ENCODE data around the gene MYO16. TPM values are rescaled to one million over a fixed set of nuclear protein-coding genes. Genes with fewer than 3 reads are reported as not detected.

Gene MYO16
- total RNA-seq, 1 experiment from 2014 or later: not detected

- H3K4me2 ChIP-seq (ENCODE audit: insufficient read depth, insufficient read length, low read length): no peak overlapping the region
- peaks cover 6% of the 10 kb centered on the region for H3K27me3 Mint-ChIP-seq (ENCODE audit: low read depth)
- no peak overlapping the region for H2BK15ac ChIP-seq (ENCODE audit: low read depth, low read length)
- no peak overlapping the region for H2BK5ac ChIP-seq (ENCODE audit: insufficient read length, low read length)
- no peak overlapping the region for H4K8ac ChIP-seq (replicated peaks; ENCODE audit: insufficient read length, low read depth, low read length)
- peaks cover 0 to 6% of the 10 kb centered on the region in 2 experiments; a peak in 4 of 5 replicates for H3K9me3 Mint-ChIP-seq
- H3K4me3 Mint-ChIP-seq: no peak overlapping the region
- no peak overlapping the region for H3K23ac ChIP-seq (ENCODE audit: insufficient read length, low read depth, low read length)
- no peak for TF ChIP-seq CTCF (conservative IDR thresholded peaks at IDR 0.05)
- H3K36me3 Mint-ChIP-seq (ENCODE audit: insufficient read depth in 1 of 3, low read depth in 3 of 3): no peaks in the 10 kb centered on the region; a peak in 3 of 7 replicates
- H3K27ac ChIP-seq (ENCODE audit: insufficient read length, low read depth, low read length): no peak overlapping the region
- H3K9ac ChIP-seq (ENCODE audit: extremely low read depth, insufficient read length, low read length): no peak overlapping the region
- H3K18ac ChIP-seq (ENCODE audit: insufficient read length, low read depth, low read length): no peak overlapping the region
- no peak overlapping the region for H2AK5ac ChIP-seq (ENCODE audit: insufficient read length, low read length)
- H3K4me1 Mint-ChIP-seq: peaks cover 0 to 7% of the 10 kb centered on the region in 2 experiments; a peak in 2 of 4 replicates
- H2BK12ac ChIP-seq (ENCODE audit: insufficient read length, low read depth, low read length): no peak overlapping the region
- H3K79me1 ChIP-seq (ENCODE audit: insufficient read depth, low read depth, low read length, poor library complexity, severe bottlenecking): no peaks in the 10 kb centered on the region
- H3K56ac ChIP-seq (ENCODE audit: insufficient read length, low read depth, low read length): no peak overlapping the region
- no peaks in the 10 kb centered on the region for H3K23me2 ChIP-seq (ENCODE audit: insufficient read length, low read depth, low read length, poor library complexity, severe bottlenecking)
- no peak overlapping the region for H4K91ac ChIP-seq (ENCODE audit: insufficient read length, low read depth, low read length)
- no peak overlapping the region for H3T11ph ChIP-seq (ENCODE audit: low read length)
- no peak overlapping the region for H4K5ac ChIP-seq (ENCODE audit: insufficient read length, low read depth, low read length)
- no peaks in the 10 kb centered on the region for H3K4me1 ChIP-seq (ENCODE audit: insufficient read depth, low read length)
- H2AFZ ChIP-seq (ENCODE audit: low read length): no peak overlapping the region
- no peak overlapping the region for H2BK120ac ChIP-seq (ENCODE audit: low read depth, low read length, poor library complexity, severe bottlenecking)
- H3K14ac ChIP-seq (ENCODE audit: insufficient read depth, low read length): no peak overlapping the region
- H2BK20ac ChIP-seq (ENCODE audit: low read depth, low read length, poor library complexity, severe bottlenecking): no peak overlapping the region
- WGBS (ENCODE audit: extremely low coverage, insufficient read length, low lambda C conversion rate): no CpG with 5 or more reads among the region's 4 CpGs
- H3K27me3 ChIP-seq (ENCODE audit: insufficient read depth, low read length): no peaks in the 10 kb centered on the region
- no peaks in the 10 kb centered on the region for H3K79me2 ChIP-seq (ENCODE audit: insufficient read depth, low read length)
- H3K4ac ChIP-seq (ENCODE audit: low read depth, low read length): no peak overlapping the region
- H4K20me1 ChIP-seq (ENCODE audit: control insufficient read depth, insufficient read depth, insufficient read length): no peaks in the 10 kb centered on the region
- H3K9me3 ChIP-seq (ENCODE audit: control insufficient read depth, low read depth, low read length): no peaks in the 10 kb centered on the region
- DNase-seq: no peak
- no peak overlapping the region for H3K27ac Mint-ChIP-seq
Measured at GRCh38 chr13:108656742-108657141, 27.3 kb downstream of the MYO16 start.
